ENCODE measurements around the gene LTBP2. TPM values are rescaled to one million over a fixed set of nuclear protein-coding genes. Genes with fewer than 3 reads are reported as not detected.
A peak's percentile ranks its signal among the peaks of the same experiment; 100 is the strongest.

The LTBP2 gene
- total RNA-seq, 1 experiment from 2014 or later: 32.5 TPM

- no peak for DNase-seq (ENCODE audit: low read depth)
Observed at GRCh38 chr14:74509587-74510222, 102.3 kb downstream of the LTBP2 start.

DNA sequence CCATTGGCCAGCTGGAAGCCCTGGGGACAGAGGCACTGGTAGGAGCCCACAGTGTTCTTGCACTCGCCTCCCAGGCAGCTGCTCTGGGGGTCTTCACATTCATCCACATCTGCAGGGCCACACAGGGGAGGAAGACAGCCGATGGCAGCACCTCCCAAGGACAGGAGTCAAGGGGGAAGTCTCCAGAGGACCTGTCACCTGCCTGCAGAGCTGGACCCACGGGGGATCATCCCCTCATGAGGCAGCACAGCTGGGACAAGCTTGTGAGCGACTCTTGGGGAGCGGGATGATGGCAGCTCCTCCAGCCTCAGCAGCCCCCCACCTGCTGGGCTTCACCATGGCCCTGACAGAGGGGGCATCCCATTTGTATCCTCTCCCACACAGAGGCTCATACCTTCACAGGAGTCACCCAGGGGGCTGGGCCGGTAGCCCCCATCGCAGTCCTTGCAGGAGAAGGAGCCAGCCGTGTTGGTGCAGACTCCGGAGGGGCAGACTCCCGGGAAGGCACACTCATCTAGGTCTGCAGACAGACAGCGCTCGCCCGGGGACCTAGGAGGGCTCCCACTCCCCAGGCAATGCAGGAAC lies 103.1 kb downstream of the LTBP2 start:
- DNase-seq (ENCODE audit: low read depth): no peak

DNA sequence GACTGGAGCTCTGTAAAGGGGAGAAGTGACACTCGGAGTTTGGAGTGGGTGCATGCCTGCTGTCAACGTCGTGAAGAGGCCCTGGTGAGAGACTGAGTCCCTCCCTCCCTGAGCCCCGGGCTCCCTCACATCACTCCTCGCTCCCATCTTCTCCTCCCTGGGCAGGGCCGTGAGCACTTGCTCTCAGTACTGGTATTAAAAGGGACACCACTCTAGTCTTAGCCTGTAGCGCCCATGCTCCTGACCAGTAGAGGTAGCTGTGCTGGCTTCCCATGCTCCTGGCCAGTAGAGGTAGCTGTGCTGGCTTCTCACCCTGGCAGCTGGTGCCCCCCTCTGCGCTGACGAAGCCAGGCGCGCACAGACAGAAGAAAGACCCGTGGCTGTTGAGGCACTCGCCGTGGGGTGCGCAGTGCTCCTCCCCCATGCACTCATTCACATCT lies 103.7 kb downstream of the LTBP2 start:
- no peak for DNase-seq (ENCODE audit: low read depth)

GRCh38 chr14:74507840-74508239 lies 104.2 kb downstream of the LTBP2 start:
- no peak for DNase-seq (ENCODE audit: low read depth)

DNA sequence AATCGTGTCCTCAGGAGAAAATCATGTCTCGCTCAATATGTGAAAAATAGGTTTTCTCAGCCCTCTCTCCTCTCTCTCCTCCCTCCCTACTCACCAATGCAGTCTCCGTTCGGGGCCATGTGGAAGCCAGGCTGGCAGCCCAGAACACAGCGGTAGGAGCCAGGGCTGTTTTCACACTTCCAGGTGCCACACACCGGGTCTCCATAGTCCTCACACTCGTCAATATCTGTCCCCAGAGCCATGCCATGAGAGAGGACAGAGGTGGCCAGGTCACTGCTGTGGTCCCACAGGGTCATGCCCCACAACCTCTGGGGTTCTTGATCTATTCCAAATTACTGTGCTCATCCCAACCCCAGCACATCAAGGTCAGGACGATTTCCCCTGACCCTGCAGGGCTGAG lies 105.0 kb downstream of the LTBP2 start:
- no peak for DNase-seq (ENCODE audit: low read depth)

DNA sequence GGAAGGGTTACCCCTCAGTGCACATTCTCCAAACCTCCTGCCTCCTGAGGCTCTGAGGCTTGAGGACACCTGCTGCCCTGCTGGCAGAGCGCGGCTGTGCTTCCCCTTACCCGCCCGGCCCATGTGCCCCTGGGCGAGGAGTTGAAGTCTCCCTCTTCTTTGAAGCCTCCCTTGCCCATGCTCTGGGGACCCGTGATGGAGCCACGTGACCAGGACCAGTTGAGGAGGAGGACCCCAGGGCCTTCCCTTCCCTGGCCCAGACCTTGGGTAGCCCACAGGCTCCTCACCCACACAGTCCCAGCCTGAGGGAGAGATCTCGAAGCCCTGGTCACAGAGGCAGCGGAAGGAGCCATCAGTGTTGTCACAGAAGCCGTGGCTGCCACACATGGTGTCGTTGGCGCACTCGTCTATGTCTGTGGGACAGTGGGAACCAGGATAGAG lies 105.6 kb downstream of the LTBP2 start:
- no peak for DNase-seq (ENCODE audit: low read depth)

GRCh38 chr14:74505831-74506230 lies 106.2 kb downstream of the LTBP2 start:
- DNase-seq (ENCODE audit: low read depth): no peak

DNA sequence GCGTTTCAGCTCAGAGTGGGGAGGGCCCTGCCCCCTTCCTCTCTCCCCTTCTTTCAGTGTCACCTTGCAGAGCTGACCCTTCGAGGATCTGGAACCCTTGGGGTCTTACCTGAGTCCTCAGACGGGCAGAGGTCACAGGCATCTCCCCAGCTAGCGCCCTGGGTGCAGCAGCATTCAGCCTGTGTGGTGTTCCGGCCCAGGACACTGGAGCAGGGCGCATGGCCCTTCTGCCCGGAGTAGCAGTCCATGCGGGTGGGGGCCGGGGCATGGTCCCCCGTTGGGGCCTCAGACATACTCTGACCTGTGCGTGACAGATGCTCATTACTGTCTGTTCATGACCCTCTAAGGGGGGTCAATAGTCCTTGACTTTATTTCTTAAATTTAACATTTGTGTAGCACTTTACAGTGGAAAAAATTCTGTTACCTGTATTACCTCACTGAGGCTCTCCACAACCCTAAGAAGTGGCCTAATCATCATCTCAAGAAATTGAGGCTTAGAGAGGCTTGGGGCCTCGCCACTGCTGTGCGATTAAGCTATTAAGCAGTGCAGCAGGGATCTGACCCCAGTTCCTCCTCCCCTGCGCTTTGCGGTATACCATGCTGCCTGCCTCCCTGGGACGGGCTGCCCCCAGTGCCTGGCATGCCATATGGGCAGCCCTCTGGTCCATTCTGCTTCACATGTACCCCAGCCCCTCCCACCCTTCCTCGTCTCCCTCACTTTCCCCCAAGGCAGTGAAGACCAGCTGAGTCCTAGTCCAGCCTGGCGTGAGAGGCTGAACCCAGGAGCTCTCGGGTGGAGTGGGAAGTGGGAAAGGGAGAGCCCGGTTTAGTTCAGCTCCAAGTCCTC lies 106.9 kb downstream of the LTBP2 start:
- no peak for DNase-seq (ENCODE audit: low read depth)

DNA sequence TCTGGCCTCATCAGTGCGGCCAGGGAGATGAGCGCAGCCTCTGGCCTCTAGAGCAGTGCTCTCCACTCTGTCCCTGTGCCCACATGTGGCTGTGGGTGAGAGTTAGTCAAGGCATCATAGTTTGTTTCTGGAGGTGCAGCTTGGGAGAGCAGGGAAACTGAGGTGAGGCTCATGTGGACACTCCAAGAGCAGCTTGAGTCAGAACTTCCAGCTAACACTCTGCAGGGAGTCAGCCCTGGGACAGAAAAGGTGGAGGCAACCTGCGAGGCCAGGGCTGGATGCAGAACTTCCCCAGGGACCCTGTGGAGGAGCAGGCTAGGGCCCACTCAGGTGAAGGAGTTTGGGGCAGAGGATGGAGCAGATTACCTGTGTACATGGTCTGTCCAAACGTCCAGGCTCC lies 107.6 kb downstream of the LTBP2 start:
- DNase-seq (ENCODE audit: low read depth): no peak

DNA sequence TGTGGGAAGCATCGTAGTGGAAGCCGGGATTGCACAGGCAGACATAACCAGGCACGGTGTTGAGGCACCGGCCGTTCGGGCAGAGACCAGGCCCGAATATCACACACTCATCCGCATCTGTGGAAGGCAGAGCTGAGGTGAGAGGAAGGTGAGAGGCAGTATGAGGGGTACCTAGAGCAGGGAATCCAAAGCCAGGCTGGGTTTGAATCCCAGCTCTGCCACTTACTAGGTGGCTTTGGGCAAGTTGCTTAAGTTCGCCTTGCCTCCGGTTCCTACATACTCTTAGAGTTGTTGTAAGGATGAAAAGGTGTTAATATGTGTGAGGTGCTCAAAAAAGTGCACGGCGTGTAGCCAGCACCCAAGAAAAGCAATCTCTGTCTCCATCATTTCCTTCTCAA lies 108.1 kb downstream of the LTBP2 start:
- DNase-seq (ENCODE audit: low read depth): no peak

DNA sequence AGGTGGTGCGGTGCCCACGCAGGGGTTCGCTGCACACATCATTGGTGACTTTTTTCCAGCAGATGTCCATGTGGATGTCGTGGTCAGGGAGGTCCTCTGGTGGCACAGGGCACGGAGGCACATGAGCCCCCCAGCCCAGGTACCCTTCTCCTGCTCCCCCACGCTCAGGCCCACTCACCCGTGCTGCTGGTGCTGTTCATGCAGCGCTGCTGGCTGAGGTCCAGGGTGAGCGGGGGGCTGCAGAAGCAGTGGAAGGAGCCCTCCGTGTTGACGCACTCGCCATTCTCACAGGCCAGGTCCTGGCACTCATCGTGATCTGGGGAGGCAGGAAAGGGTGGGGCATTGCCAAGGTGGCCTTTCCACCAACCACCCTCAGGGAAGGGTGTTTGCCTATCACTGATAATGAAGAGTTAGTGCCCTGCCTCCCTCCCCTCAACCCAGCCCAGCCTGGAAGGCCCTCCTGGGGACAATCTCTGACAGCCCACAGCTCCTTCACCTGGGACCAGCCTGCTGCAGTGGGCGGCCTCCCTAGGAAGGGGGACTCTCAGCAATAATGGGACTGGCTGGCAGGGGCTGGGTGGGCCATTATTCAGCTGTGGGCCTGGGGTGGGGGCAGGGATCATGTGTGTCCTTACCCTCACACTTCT lies 108.6 kb downstream of the LTBP2 start:
- no peak for DNase-seq (ENCODE audit: low read depth)

DNA sequence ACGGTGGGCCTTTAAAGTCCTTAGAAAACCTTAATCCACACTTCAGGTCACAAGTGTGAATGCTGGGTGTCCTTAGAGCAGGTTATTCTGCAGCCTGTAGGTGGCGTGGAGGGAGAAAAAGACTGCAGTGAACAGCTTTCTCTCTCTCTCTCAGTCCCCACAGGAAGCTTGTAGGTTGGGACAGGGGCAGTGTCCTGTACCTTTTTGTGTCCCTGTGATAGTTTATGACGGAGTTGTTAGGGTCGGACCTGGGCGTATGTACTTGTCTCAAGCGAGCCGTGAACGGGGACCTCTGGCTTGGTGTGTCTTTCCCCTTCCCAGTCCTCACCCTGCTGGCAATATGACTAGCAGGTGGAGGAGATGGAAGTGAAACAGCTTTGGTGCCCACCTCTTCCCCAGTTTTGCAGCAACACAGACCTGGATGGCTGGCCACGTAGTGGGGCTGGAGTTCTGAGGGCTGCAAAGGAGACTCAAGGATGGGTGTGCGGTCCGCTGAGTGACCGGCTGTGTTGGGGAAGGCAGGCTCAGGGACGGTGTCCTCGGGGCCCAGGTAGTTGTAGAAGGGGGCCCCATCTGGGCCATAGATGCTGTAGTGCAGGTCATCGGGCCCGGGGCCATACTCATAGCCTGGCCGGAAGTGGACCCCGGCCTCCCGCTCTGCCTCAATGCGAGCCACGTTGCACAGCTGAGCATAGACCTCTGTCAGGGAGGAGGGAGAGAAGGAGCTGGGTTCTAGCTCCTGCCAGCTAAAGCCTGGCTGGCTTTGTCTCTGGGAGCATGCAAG lies 109.6 kb downstream of the LTBP2 start:
- no peak for DNase-seq (ENCODE audit: low read depth)

DNA sequence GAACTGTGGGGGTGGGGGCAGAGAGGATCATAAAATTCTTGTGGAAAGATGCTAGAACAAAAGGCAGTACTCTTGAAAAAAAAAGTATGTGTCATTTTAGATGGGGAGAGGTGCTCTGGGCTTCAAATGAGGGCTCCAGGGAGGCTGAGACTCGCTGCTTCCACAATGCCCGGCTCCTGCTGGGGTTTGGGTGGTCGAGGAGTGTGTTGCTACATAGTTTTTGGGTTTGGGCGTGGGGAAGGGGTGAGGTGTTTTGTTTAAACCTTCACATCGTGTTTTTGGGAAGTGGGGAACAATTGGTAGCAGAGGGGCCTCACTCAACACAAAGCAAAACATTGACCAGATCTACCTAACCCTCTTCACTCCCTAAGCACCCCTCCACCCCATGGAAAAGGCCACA lies 110.3 kb downstream of the LTBP2 start:
- no peak for DNase-seq (ENCODE audit: low read depth)

GRCh38 chr14:74501135-74501614 lies 110.9 kb downstream of the LTBP2 start:
- DNase-seq (ENCODE audit: low read depth): no peak

DNA sequence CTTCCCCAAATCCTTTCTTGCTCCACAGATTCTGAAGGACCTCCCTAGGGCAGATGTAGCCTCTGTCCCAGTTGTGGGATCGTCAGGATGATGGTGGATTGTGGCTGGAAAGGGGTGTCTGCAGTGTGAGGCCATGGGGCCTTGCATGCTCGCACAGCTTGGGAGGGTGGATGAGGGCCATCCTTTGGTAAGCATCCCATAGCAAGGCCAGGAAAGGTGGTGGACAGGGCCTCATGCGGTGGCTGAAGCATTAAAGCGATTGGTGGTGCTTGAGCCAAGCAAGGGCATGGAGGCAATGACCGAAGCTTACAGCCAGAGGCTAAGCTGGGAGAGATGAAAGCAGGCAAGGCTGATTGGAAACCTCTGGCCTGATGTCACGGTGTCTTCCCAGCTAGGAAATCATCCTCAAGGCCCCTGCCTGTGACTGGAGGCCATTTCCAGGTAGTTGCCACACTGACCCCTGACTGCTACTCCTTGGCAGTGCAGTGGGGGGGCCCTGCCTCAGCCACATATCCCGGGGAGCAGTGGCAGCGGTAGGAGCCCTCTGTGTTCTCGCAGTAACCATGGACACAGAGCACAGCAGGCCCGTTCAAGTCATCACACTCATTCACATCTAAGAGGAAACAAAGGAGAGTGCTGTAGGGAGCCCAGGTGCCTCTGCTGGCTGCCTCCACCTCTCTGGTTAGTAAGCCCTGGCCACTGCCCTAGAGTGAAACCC lies 111.5 kb downstream of the LTBP2 start:
- no peak for DNase-seq (ENCODE audit: low read depth)

- no peak for DNase-seq (ENCODE audit: low read depth)
Observed at GRCh38 chr14:74495356-74495755, 116.7 kb downstream of the LTBP2 start.

DNA sequence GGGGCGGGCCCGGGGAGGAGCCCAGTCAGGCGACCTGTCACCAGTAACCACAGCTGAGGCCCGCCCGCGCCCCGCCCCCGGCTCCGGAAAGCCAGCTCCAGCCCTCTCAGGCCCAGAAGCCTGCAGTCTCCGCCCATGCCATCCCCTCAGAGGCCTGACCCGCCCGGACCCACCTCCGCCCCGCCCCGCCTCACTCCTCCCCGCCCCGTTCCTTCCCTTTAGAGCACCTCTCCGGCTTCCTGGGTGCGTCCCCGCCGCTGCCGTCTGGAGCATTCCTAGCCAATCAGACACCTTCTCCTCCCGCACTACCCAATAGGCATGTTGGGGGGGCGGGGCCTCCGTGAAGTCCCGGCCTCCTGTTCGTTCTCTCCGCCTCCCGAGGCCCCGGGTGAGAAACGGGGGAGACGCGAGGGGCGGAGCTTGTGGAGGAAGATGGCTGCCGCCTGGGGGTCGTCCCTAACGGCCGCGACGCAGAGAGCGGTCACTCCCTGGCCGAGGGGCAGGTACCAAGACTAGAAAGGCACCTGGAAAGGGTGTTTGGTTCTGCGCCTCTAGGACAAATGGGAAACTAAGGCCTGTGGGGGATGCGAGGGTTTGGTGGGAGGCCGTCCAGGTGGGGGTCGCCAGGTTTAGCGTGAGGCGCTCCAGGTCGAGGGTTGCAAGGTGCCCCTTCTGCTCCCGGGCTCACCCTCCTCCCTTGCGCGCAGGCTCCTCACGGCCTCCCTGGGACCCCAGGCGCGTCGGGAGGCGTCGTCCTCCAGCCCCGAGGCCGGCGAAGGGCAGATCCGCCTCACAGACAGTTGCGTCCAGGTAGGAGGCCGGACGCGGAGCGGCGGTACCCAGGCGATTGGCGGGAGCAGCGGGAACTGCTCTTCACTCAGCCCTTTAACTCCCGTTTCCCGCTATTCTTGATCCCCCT lies 118.4 kb downstream of the LTBP2 start, which contains the start of gene ISCA2:
Gene ISCA2, plus strand, starts transcription at position 423 of the 919 bp plus-strand sequence. Its CDS starts 10 bp downstream, at position 433.
- peak; percentile 98 for DNase-seq (ENCODE audit: low read depth)

- no peak for DNase-seq (ENCODE audit: low read depth)
Observed at GRCh38 chr14:74492776-74493342, 119.2 kb downstream of the LTBP2 start, which contains the start of gene NPC2. TSS of gene NPC2 (minus strand) at chr14:74493305. CDS start at chr14:74493274, 31 bp downstream.
